WI38 (cell line): ENCODE results near the gene AS3MT.

ENCODE experiments used
- H3K4me3 ChIP-seq: 2 replicates; pipeline ENCODE4 v1.5.1; 2011; ENCODE audit warnings: low read depth, mild to moderate bottlenecking, control low read depth, low read length
- CTCF ChIP-seq: IDR thresholded peaks from 2 replicates; pipeline ENCODE4 v1.5.1; 2012; ENCODE audit warnings: low read depth, mild to moderate bottlenecking, control low read depth, low read length

The AS3MT gene

GRCh38 chr10:102894466-102895213, 25.4 kb downstream of the AS3MT start:
- no peak overlapping the region for H3K4me3 ChIP-seq
- no peak for TF ChIP-seq CTCF

- TF ChIP-seq CTCF = no peak
- H3K4me3 ChIP-seq = no peak overlapping the region
Observed at GRCh38 chr10:102900006-102900405, 30.7 kb downstream of the AS3MT start.

- TF ChIP-seq CTCF = no peak
- H3K4me3 ChIP-seq = no peak overlapping the region
Observed at GRCh38 chr10:102904346-102904745, 35.1 kb downstream of the AS3MT start.

- no peak for TF ChIP-seq CTCF
- no peak overlapping the region for H3K4me3 ChIP-seq
Observed at GRCh38 chr10:102906507-102906906, 37.2 kb downstream of the AS3MT start.

GRCh38 chr10:102914781-102915180, 45.5 kb downstream of the AS3MT start:
- no peak overlapping the region for H3K4me3 ChIP-seq
- no peak for TF ChIP-seq CTCF

GRCh38 chr10:102916173-102916572, 46.9 kb downstream of the AS3MT start:
- no peak for TF ChIP-seq CTCF
- no peak overlapping the region for H3K4me3 ChIP-seq

- peak; percentile 95 for TF ChIP-seq CTCF
- peak overlapping the region; percentile 88 for H3K4me3 ChIP-seq
Observed at GRCh38 chr10:102917314-102917961, 48.2 kb downstream of the AS3MT start.
